ENCODE data around the gene PRSS33. TPM values are rescaled to one million over a fixed set of nuclear protein-coding genes. Genes with fewer than 3 reads are reported as not detected.

Gene PRSS33
- polyA plus RNA-seq, 1 donor from 2014 or later: not detected

DNA sequence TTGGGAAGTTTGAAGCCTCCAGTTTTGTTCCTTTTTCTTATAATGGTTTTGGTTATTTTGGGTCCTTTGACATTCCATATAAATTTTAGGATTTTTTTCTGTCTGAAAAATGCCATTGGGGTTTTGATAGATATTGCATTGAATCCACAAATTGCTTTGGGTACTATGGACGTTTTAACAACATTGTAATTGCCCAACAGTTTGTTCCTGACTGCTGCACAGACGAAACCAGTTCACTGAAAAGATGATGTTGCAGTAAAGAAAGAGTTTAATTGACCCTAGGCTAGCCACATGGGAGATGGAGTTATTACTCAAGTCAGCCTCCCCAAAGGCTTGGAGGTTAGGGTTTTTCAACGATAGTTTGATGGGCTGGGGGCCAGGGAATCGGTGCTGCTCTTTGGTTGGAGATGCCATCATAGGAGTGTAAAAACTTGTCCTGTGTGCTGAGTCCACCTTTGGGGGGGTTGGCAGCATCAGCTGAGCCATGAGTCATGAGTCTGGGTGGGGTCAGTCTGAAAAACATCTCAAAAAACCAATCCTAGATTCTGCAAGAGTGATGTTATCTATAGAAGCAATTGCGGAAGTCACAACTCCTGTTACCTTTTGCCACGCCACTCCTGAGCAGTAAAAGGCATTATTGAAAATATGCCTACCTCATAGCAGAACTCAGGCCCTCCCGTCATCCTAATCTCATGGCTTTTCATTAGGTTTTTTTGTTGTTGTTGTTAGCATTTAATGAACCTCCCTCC, 8.2 kb upstream of the PRSS33 start:
- H3K36me3 Mint-ChIP-seq: no peaks in the 10 kb centered on the region
- H3K27me3 Mint-ChIP-seq: peaks cover 20% of the 10 kb centered on the region
- H3K27ac Mint-ChIP-seq: peak overlapping the region in 1 of 3 donors; percentile 39
- no peak overlapping the region for H3K4me3 Mint-ChIP-seq
- no peaks in the 10 kb centered on the region for H3K4me1 Mint-ChIP-seq
- no peaks in the 10 kb centered on the region for H3K9me3 Mint-ChIP-seq

GRCh38 chr16:2792940-2793339, 5.6 kb upstream of the PRSS33 start:
- H3K4me3 Mint-ChIP-seq: no peak overlapping the region
- no peaks in the 10 kb centered on the region for H3K36me3 Mint-ChIP-seq
- H3K27ac Mint-ChIP-seq: no peak overlapping the region
- H3K27me3 Mint-ChIP-seq: peaks cover 29% of the 10 kb centered on the region
- no peaks in the 10 kb centered on the region for H3K9me3 Mint-ChIP-seq
- H3K4me1 Mint-ChIP-seq: no peaks in the 10 kb centered on the region

GRCh38 chr16:2791174-2791573, 3.8 kb upstream of the PRSS33 start:
- H3K27ac Mint-ChIP-seq: no peak overlapping the region
- no peaks in the 10 kb centered on the region for H3K4me1 Mint-ChIP-seq
- H3K36me3 Mint-ChIP-seq: no peaks in the 10 kb centered on the region
- no peaks in the 10 kb centered on the region for H3K9me3 Mint-ChIP-seq
- peaks cover 25% of the 10 kb centered on the region for H3K27me3 Mint-ChIP-seq
- H3K4me3 Mint-ChIP-seq: no peak overlapping the region

GRCh38 chr16:2790631-2791030, 3.3 kb upstream of the PRSS33 start:
- Mint-ChIP-seq H3K9me3 (no peaks in the 10 kb centered on the region), H3K36me3 (no peaks in the 10 kb centered on the region), H3K27ac (no peak overlapping the region), H3K27me3 (peaks cover 24% of the 10 kb centered on the region), H3K4me3 (no peak overlapping the region), H3K4me1 (no peaks in the 10 kb centered on the region)

DNA sequence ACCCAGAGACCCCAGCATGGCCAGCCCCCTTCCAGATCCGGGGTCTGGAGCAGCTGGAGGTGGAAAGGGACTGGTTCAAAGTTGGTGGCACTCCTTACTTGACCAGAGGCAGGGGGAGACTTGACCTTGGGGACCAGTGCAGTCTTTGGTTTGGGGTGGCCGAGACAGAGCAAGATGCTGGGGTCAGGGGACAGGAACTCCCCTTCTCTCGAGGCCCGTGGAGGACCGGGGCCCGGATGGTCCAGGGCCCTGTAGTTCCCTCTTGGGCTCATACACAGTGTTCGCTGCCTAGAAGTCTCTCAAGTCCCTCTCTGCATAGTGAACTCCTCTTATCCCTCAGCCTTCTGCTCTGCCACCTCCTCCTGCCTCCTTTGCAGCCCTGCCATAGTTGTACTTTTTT, 601 bp upstream of the PRSS33 start:
- H3K27ac Mint-ChIP-seq: no peak overlapping the region
- H3K36me3 Mint-ChIP-seq: no peaks in the 10 kb centered on the region
- H3K4me3 Mint-ChIP-seq: peak overlapping the region in 1 of 4 donors; percentile 54
- peaks cover 21% of the 10 kb centered on the region for H3K27me3 Mint-ChIP-seq
- no peaks in the 10 kb centered on the region for H3K4me1 Mint-ChIP-seq
- H3K9me3 Mint-ChIP-seq: no peaks in the 10 kb centered on the region

GRCh38 chr16:2786826-2787151, 571 bp downstream of the PRSS33 start:
- Mint-ChIP-seq H3K4me1 (no peaks in the 10 kb centered on the region), H3K9me3 (no peaks in the 10 kb centered on the region), H3K4me3 (no peak overlapping the region), H3K36me3 (no peaks in the 10 kb centered on the region), H3K27ac (no peak overlapping the region), H3K27me3 (peaks cover 17% of the 10 kb centered on the region)

DNA sequence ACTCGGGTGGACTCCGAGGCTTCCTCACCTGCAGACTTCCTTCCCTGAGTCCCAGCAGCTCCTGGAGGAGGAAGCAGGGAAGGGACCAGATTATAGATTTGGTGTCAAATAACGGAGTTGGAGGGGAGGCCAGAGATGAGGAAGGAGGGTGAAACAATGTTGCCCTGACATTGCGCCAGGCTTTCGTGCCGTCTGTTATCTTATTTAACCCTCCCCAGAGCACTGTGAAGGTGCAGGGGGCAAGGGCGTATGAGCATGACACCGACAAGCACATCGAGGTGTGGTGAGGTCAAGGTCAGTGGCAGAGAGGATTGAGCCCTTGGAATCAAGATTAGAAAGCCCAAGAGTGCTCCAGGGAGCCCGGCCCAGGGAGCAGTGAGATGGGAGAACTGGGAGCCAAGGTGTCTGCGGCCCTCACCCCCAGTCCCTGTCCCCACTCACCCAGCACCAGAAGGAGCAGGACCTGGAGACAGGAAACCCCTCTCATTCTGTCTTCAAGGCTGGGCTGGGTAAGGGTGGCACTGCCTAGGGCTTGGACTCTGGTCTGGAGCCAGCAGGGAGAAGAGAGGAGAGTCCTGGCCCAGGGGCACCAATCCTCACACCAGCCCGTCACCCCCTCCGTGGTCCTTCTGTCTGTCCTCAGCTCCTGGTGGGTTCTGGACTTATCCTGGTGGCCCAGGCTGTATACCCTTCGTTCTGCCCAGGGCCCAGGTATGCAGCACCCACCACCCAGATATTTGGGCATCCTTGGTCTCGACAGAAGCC, 1.1 kb downstream of the PRSS33 start:
- Mint-ChIP-seq H3K4me1 (no peaks in the 10 kb centered on the region), H3K27ac (no peak overlapping the region), H3K4me3 (peak overlapping the region in 3 of 4 donors; percentile 30 to 68 (median 38)), H3K36me3 (no peaks in the 10 kb centered on the region), H3K9me3 (no peaks in the 10 kb centered on the region), H3K27me3 (peaks cover 14% of the 10 kb centered on the region)

DNA sequence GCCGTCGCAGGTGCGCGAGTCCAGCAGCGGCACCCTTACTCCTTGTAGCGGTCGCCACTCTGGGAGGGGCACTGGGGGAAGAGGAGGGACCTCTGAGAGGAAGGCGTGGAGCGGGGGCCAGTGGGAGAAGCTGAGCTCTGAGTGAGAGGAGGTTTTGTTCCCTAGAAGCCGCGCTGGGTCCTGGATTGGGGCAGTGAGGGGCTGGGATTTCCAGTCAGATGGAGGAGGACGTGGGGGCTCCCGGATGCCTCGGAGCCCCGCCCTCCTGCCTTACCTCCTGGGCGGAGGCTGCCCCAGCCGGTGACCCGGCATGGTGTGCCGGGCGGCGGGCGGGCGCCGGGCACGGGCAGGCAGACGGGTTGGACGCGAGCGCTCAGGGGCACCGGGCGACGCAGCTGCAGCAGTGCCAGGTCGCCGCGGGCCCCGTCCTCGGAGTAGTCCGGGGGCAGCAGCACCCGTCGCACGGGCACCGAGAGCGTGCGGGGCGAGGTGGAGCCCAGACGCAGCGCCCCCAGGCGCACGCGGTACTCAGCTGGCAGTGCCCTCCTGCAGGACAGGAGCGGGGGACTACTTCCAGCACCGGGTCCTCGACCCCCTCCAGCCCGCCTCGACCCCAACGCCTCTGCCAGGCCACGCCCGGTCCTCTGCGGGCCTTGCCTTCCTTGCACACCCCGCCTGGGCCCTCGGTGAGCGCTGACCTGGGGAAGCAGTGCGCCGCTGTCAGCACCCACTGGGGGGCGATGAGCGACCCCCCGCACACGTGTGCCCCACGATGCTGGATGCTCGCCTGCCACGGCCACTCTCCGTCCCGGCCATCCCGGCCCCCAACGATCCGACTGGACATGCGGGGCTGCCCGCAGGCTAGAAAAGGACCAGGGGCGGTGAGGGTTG, 2.0 kb downstream of the PRSS33 start:
- Mint-ChIP-seq H3K36me3 (no peaks in the 10 kb centered on the region), H3K27ac (no peak overlapping the region), H3K9me3 (no peaks in the 10 kb centered on the region), H3K4me1 (no peaks in the 10 kb centered on the region), H3K4me3 (peak overlapping the region; percentile 60 to 91 (median 71)), H3K27me3 (peaks cover 13% of the 10 kb centered on the region)

DNA sequence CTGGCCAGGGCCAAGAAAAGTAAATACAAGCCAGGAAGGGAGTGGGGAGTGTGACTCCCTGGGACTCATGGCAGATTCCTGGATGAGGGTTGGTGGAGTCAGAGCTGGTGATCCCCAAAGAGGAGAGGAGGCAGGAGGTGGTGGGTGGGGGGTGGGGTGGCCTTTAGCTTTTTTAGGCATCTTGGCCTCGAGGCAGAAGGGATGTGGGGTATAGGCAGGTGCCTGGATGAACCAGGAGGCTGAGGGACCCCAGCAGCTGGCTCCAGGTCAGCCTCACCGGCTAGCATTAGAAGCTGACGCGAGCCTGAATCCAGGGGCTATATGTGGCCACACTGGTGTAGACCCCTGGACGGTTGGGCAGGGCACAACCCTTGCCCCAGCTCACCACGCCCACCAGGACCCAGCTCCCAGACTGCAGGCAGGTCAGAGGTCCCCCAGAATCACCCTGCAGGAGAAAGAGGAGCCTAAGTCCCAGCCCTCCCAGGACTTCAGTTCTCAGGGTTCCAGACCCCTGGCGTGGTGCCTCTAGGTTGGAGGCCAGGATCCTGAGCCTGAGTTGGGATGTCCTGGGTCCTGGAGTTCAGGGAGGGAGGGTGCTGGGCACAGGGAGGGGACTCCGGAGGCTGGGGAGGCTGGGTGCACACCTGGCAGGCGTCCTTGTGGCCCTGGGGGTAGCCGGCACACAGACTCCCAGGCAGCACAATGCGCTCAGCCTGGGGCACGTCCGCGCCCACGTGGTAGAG, 2.8 kb downstream of the PRSS33 start:
- peaks cover 9% of the 10 kb centered on the region for H3K27me3 Mint-ChIP-seq
- peak overlapping the region; percentile 60 to 91 (median 74) for H3K4me3 Mint-ChIP-seq
- H3K4me1 Mint-ChIP-seq: no peaks in the 10 kb centered on the region
- no peak overlapping the region for H3K27ac Mint-ChIP-seq
- H3K36me3 Mint-ChIP-seq: no peaks in the 10 kb centered on the region
- H3K9me3 Mint-ChIP-seq: no peaks in the 10 kb centered on the region

- Mint-ChIP-seq H3K36me3 (no peaks in the 10 kb centered on the region), H3K4me3 (peak overlapping the region in 3 of 4 donors; percentile 12 to 52 (median 41)), H3K9me3 (no peaks in the 10 kb centered on the region), H3K4me1 (peaks cover 0 to 1% (median 0%) of the 10 kb centered on the region in 3 donors), H3K27ac (peak overlapping the region in 2 of 3 donors; percentile 48 to 57), H3K27me3 (peaks cover 5% of the 10 kb centered on the region)
Observed at GRCh38 chr16:2783581-2784357, 3.6 kb downstream of the PRSS33 start.

DNA sequence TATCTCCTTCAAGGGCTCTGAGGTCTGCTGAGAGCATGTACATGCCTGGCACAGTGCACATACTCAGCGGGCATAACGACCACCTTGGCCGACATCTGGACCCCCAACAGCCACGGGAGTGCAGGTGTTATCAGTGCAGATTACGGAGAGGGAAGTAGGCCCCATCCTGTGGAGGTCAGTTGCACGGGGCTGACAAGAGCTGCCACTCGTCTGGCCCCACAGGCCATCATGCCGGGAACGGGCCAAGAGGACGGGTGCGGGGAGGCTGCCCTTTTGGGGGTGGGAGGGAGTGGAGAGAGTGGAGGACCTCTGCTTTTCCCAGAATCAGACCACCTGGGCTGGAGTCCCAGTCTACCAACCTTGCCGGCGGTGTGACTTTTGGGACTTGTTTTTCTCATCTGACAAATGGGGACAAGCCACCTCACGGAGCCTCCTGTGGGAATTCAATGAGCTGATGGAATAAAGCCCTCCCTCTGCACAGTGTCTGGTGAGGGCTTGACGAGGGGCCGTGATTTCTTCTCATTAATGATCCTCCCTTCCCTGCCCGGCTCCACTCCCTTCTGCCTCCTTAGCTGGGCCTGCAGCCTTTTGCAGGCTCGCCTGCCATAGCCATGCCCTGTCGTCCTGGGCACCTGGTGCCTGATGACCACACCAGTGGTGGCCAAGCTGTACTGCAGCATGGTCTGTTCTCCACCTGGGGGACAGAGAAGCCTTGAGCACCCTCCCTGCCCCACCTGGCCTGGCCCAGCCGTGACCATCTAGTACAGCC, 4.6 kb downstream of the PRSS33 start:
- peaks cover 3% of the 10 kb centered on the region for H3K27me3 Mint-ChIP-seq
- peaks cover 7 to 10% (median 8%) of the 10 kb centered on the region in 3 donors for H3K4me1 Mint-ChIP-seq
- no peaks in the 10 kb centered on the region for H3K36me3 Mint-ChIP-seq
- no peaks in the 10 kb centered on the region for H3K9me3 Mint-ChIP-seq
- H3K27ac Mint-ChIP-seq: peak overlapping the region in 1 of 3 donors; percentile 48
- peak overlapping the region in 1 of 4 donors; percentile 73 for H3K4me3 Mint-ChIP-seq

GRCh38 chr16:2779978-2780898, 7.1 kb downstream of the PRSS33 start:
- H3K27ac Mint-ChIP-seq: peak overlapping the region in 1 of 3 donors; percentile 45
- H3K36me3 Mint-ChIP-seq: no peaks in the 10 kb centered on the region
- H3K9me3 Mint-ChIP-seq: no peaks in the 10 kb centered on the region
- H3K27me3 Mint-ChIP-seq: no peaks in the 10 kb centered on the region
- H3K4me1 Mint-ChIP-seq: peaks cover 12 to 21% (median 17%) of the 10 kb centered on the region in 3 donors
- H3K4me3 Mint-ChIP-seq: peak overlapping the region; percentile 20 to 95 (median 50)
